Loucy (cell line): Measurements from ENCODE around the gene MTMR3.

Source experiments
- EZH2phosphoT487 ChIP-seq: fragments of 200-600 bp; IDR thresholded peaks from 2 replicates; pipeline ENCODE4 v1.6.1; 2018; ENCODE audit warnings: antibody characterized with exemption, mild to moderate bottlenecking, moderate library complexity, borderline replicate concordance
- TF ChIP-seq, protein P1 (sequence below): fragments of 200-600 bp; sonication (generic); conservative IDR thresholded peaks from 2 replicates; pipeline ENCODE4 v1.5.1; 2014; ENCODE audit warnings: mild to moderate bottlenecking, antibody characterized with exemption, low read length

DNA sequence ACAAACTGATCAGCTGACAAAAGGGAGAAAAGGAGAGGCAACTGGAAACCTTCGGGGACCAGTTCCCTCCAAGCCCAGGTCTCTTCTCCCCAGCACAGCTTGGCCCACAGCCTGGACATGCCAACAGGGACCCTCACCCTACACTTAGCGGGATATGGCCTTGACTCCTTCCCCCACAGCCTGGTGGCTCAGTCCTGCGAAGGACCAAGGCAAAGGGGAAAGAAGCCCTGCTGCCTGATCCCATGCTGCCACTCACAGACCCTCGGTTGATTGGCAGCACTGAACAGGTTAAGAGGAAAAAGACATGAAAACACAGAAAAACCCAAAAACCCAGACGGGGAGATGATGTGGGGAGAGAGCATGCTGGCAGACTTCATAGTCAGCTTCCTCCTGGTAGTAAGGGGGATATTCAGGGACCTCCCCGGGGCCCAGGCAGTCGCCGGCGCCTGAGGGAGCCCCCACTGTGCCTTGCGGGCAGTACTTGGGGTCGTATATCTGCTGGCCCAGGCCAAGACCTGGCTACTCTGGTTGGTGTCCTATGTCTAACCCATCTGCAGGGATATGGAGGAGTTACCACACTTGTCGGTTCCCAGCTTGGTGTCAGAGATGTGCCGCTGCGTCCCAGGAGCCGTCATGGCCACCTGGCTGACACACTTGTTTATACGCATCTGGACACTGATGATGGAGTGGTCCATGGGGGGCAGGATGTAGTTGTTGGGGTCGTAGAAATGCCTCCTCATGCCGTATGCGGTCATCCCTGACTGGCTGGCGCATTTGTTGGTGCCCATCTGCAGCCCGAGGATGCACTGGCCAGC, 163.1 kb downstream of the MTMR3 start:
- TF ChIP-seq, protein P1, sequence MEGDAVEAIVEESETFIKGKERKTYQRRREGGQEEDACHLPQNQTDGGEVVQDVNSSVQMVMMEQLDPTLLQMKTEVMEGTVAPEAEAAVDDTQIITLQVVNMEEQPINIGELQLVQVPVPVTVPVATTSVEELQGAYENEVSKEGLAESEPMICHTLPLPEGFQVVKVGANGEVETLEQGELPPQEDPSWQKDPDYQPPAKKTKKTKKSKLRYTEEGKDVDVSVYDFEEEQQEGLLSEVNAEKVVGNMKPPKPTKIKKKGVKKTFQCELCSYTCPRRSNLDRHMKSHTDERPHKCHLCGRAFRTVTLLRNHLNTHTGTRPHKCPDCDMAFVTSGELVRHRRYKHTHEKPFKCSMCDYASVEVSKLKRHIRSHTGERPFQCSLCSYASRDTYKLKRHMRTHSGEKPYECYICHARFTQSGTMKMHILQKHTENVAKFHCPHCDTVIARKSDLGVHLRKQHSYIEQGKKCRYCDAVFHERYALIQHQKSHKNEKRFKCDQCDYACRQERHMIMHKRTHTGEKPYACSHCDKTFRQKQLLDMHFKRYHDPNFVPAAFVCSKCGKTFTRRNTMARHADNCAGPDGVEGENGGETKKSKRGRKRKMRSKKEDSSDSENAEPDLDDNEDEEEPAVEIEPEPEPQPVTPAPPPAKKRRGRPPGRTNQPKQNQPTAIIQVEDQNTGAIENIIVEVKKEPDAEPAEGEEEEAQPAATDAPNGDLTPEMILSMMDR: no peak
- no peak for TF ChIP-seq EZH2phosphoT487
